Measurements from ENCODE around the gene ZHX3.

ZHX3 gene

DNA sequence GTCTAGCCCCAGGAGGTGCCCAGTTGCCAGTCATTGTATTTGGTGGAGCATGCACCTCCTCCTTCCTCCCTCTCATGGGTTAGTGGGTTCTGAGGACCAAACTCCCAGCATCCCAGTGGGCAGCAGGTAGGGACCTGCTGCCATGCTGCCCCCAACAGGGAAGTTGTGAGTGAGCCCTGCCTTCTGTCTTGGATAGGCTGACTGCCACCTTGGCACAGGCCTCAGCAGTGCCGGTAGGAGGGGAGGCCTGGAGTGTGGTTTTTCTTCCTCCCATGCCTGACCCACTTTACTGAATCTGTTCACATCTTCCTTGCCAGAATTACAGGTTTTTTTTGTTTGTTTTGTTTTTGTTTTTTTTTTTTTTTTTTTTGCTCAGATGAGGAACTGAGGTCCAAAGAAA lies 155.6 kb downstream of the ZHX3 start:
- Histone ChIP-seq H3K27me3 (ENCODE audit: insufficient read depth, poor library complexity, severe bottlenecking) (peaks cover 6% of the 10 kb centered on the region), H3K27ac (replicated peaks) (no peak overlapping the region), H3K4me3 (replicated peaks; ENCODE audit: insufficient read depth, low read length) (no peak overlapping the region)
- no peak for DNase-seq (ENCODE audit: low read depth in 1 of 2, low spot score in 1 of 2)
- TF ChIP-seq POLR2AphosphoS5 (IDR thresholded peaks at IDR 0.05; ENCODE audit: low read depth): no peak
- TF ChIP-seq CTCF (IDR thresholded peaks at IDR 0.05; ENCODE audit: insufficient read depth, low read length): no peak
- no peak for TF ChIP-seq SPI1 (IDR thresholded peaks at IDR 0.05; ENCODE audit: borderline replicate concordance, low read depth)
- TF ChIP-seq REST (IDR thresholded peaks at IDR 0.05; ENCODE audit: insufficient replicate concordance, low read depth): no peak
- no peak for TF ChIP-seq GABPA (IDR thresholded peaks at IDR 0.05; ENCODE audit: low read depth)

DNA sequence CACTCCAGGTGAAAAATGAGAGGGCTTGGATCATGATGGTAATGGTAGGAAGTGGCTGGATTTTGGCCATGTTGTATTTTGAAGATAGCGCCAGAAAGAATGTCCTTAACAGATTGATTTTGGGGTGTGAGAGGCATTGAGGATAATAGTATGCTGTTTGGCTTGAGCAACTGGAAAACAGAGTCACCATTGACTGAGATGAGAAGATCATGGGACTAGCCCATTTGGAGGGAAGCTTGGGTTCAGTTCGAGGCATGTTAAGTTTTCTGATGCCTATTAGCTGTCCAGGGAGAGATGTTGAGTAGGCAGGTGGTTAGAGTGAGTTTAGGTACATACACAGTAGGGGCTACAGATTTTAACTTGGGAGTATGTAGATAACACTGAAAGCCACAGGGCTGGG lies 156.8 kb downstream of the ZHX3 start:
- TF ChIP-seq POLR2AphosphoS5 (IDR thresholded peaks at IDR 0.05; ENCODE audit: low read depth) (no peak), CTCF (IDR thresholded peaks at IDR 0.05; ENCODE audit: insufficient read depth, low read length) (no peak), REST (IDR thresholded peaks at IDR 0.05; ENCODE audit: insufficient replicate concordance, low read depth) (no peak), SPI1 (IDR thresholded peaks at IDR 0.05; ENCODE audit: borderline replicate concordance, low read depth) (no peak), GABPA (IDR thresholded peaks at IDR 0.05; ENCODE audit: low read depth) (no peak)
- Histone ChIP-seq H3K27ac (replicated peaks) (no peak overlapping the region), H3K27me3 (ENCODE audit: insufficient read depth, poor library complexity, severe bottlenecking) (peaks cover 6% of the 10 kb centered on the region), H3K4me3 (replicated peaks; ENCODE audit: insufficient read depth, low read length) (no peak overlapping the region)
- DNase-seq (ENCODE audit: low read depth in 1 of 2, low spot score in 1 of 2): no peak

- Histone ChIP-seq H3K27ac (replicated peaks) (no peak overlapping the region), H3K27me3 (ENCODE audit: insufficient read depth, poor library complexity, severe bottlenecking) (peaks cover 6% of the 10 kb centered on the region), H3K4me3 (replicated peaks; ENCODE audit: insufficient read depth, low read length) (no peak overlapping the region)
- TF ChIP-seq POLR2AphosphoS5 (IDR thresholded peaks at IDR 0.05; ENCODE audit: low read depth) (no peak), SPI1 (IDR thresholded peaks at IDR 0.05; ENCODE audit: borderline replicate concordance, low read depth) (no peak), REST (IDR thresholded peaks at IDR 0.05; ENCODE audit: insufficient replicate concordance, low read depth) (no peak), CTCF (IDR thresholded peaks at IDR 0.05; ENCODE audit: insufficient read depth, low read length) (no peak), GABPA (IDR thresholded peaks at IDR 0.05; ENCODE audit: low read depth) (no peak)
- no peak for DNase-seq (ENCODE audit: low read depth in 1 of 2, low spot score in 1 of 2)
Measured at GRCh38 chr20:41159547-41159946, 158.0 kb downstream of the ZHX3 start.
